Astrocyte of the cerebellum (primary cell): ENCODE results near the gene RIPOR1.

Experiments used
- DNase-seq: peaks from one replicate; pipeline ENCODE4 v3.0.0-alpha.2; 2011; ENCODE audit warnings: low read depth
- H3K4me3 ChIP-seq: 2 replicates; pipeline ENCODE4 v1.5.1; 2011; ENCODE audit warnings: mild to moderate bottlenecking, low read depth, low read length, moderate library complexity
- CTCF ChIP-seq: IDR thresholded peaks from 2 replicates; pipeline ENCODE4 v1.5.1; 2012; ENCODE audit warnings: low read length, low read depth, moderate library complexity, mild to moderate bottlenecking; ENCODE audit errors: missing control alignments
- in situ Hi-C: cut with HindIII; loops from 2 replicates; pipeline ENCODE4 v1.10.0; 2017; ENCODE audit warnings: low sequenced_read_pairs

RIPOR1 gene

GRCh38 chr16:67580202-67580601, 51.6 kb downstream of the RIPOR1 start:
- in situ Hi-C loops = no loop called here
- no peak overlapping the region for H3K4me3 ChIP-seq
- TF ChIP-seq CTCF = no peak
- no peak for DNase-seq

GRCh38 chr16:67593288-67593687, 64.7 kb downstream of the RIPOR1 start:
- peak; percentile 20 for DNase-seq
- no peak for TF ChIP-seq CTCF
- H3K4me3 ChIP-seq = no peak overlapping the region
- in situ Hi-C loops = no loop called here

GRCh38 chr16:67593701-67594100, 65.1 kb downstream of the RIPOR1 start:
- in situ Hi-C loops = no loop called here
- no peak for TF ChIP-seq CTCF
- H3K4me3 ChIP-seq = no peak overlapping the region
- no peak for DNase-seq

- H3K4me3 ChIP-seq = no peak overlapping the region
- DNase-seq = no peak
- in situ Hi-C loops = no loop called here
- no peak for TF ChIP-seq CTCF
Observed at GRCh38 chr16:67594256-67594915, 65.8 kb downstream of the RIPOR1 start.

- peak; percentile 63 for DNase-seq
- in situ Hi-C loops = no loop called here
- H3K4me3 ChIP-seq = no peak overlapping the region
- no peak for TF ChIP-seq CTCF
Observed at GRCh38 chr16:67594956-67595355, 66.3 kb downstream of the RIPOR1 start.
